OCI-LY3 (cell line): ENCODE results near the gene UNC5B.

Source experiments
- CTCF ChIP-seq: fragments of 200-600, 300-600 bp; sonication (generic); IDR thresholded peaks from 2 replicates; pipeline ENCODE4 v1.5.1; 2014; ENCODE audit warnings: antibody characterized with exemption, low read length, low read depth
- EZH2phosphoT487 ChIP-seq: fragments of 200-600 bp; shearing (Covaris generic); IDR thresholded peaks from 2 replicates; pipeline ENCODE4 v1.6.1; 2018; ENCODE audit warnings: antibody characterized with exemption, mixed run types, low read depth

DNA sequence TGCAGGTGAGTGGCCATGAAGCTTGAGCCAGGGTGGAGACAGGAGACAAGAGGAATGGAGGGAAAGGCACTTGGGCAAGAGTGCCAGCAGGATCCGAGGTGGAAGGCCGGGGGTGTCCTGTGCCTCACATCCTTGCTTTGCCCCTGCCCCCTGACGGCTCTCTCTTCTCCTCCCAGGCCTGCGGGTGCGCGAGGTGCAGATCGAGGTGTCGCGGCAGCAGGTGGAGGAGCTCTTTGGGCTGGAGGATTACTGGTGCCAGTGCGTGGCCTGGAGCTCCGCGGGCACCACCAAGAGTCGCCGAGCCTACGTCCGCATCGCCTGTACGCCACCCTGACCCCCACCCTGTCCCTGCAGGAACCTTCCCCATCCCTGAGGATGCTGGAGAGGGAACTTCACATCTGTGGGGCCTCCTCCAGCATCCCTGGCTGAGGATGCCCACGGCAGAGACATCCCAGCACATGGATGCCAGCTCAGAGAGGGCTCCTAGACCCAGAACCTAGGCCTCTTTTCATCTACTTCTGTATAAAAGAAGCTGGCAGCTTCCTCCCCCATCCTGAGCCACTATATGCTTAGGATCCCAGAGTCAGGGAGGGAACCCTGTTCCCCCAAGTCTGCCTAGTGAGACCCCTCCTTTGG is 72.3 kb downstream of the UNC5B start:
- TF ChIP-seq CTCF (no peak), EZH2phosphoT487 (no peak)
